ENCODE data around the gene AKR1E2. TPM values are rescaled to one million over a fixed set of nuclear protein-coding genes. Genes with fewer than 3 reads are reported as not detected.

AKR1E2 gene
- total and polyA plus RNA-seq, 7 donors: 0.65 to 5.1 (median 1.8) TPM

DNA sequence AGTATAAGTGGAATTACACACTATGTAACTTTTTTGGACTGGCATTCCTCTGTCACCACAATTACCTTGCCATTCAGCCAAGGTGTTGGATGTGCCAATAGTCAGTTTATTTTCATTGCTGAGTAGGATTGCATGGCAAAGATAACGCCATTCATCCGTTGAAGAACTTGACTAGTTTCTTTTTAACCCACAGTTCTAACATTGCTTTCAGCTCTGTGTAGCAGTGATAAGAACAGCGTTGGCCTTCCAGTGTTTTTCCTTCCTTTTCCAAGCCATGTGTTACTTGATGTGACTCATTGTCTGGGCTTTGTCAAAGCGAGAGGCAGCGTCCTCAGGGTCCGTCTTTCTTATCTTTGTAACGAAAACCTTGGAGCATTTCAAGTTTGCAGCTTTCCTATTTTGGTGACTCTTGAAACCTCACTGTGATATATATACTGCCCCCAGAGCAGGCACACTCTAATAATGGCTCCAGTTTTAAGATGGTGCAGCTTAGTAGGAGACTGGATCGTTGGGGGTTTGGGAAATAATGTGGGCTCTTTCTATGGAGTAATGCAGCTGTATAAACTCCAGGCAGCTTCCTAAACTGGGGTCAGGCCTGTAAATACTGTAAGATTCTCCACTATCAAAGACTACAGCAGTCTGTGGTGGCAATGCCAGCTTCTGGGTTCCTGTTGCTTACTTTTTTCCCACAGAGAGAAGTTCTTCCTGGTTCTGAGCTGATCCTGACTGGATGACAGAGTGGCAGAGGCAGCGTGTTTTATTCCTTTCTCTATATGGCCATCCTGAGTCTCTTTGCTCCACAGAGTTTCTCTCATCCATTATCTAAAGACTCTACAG is 41.7 kb downstream of the AKR1E2 start:
- no peak overlapping the region for H3K27ac ChIP-seq

DNA sequence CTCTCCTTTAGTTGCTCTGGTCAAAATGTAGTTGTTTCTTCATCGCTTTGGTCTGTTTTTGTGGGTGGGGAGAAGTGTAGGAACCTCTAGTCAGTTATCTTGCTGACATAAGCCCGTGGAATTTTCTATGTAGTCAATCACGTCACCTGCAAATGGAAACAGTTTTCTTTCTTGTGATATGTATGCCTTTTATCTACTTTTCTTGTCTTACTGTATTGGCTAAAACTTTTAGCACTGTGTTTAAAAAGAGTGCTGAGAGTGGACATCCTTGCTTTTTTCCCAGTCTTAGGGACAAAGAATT is 42.3 kb downstream of the AKR1E2 start:
- Histone ChIP-seq H3K4me3 (no peak overlapping the region), H3K27ac (no peak overlapping the region), H3K4me1 (no peaks in the 10 kb centered on the region), H3K36me3 (ENCODE audit: insufficient read depth in 1 of 2, low read depth in 1 of 2) (no peaks in the 10 kb centered on the region), H3K27me3 (ENCODE audit: insufficient read depth in 3 of 3, low read length in 2 of 3) (no peaks in the 10 kb centered on the region), H3K9me3 (no peaks in the 10 kb centered on the region)
- no peak for TF ChIP-seq CTCF (IDR thresholded peaks at IDR 0.05)
- no peak for DNase-seq
- WGBS, 3 donors: 91 to 95% (median 93%) methylated on average over 3 of the region's 3 CpGs
- intact Hi-C loops (cut with DNase I): no loop called here
- no peak for ATAC-seq

More for the DNA sequence above, 41.7 kb downstream of the AKR1E2 start:
- intact Hi-C loops (cut with DNase I): no loop called here
- no peaks in the 10 kb centered on the region for H3K27me3 ChIP-seq (ENCODE audit: insufficient read depth in 3 of 3, low read length in 2 of 3)
- no peak for TF ChIP-seq CTCF (IDR thresholded peaks at IDR 0.05)
- WGBS, 3 donors: 83 to 90% (median 88%) methylated on average over 9 of the region's 9 CpGs
- no peaks in the 10 kb centered on the region for H3K36me3 ChIP-seq (ENCODE audit: insufficient read depth in 1 of 2, low read depth in 1 of 2)
- H3K9me3 ChIP-seq: no peaks in the 10 kb centered on the region
- H3K4me1 ChIP-seq: no peaks in the 10 kb centered on the region
- no peak for DNase-seq
- no peak for ATAC-seq
- H3K4me3 ChIP-seq: no peak overlapping the region

- 80 to 93% (median 91%) methylated on average over 2 of the region's 2 CpGs for WGBS, 3 donors
- H3K4me3 ChIP-seq: no peak overlapping the region
- no peaks in the 10 kb centered on the region for H3K9me3 ChIP-seq
- H3K4me1 ChIP-seq: no peaks in the 10 kb centered on the region
- H3K36me3 ChIP-seq (ENCODE audit: insufficient read depth in 1 of 2, low read depth in 1 of 2): no peaks in the 10 kb centered on the region
- no peaks in the 10 kb centered on the region for H3K27me3 ChIP-seq (ENCODE audit: insufficient read depth in 3 of 3, low read length in 2 of 3)
- intact Hi-C loops (cut with DNase I): no loop called here
- H3K27ac ChIP-seq: no peak overlapping the region
- TF ChIP-seq CTCF (IDR thresholded peaks at IDR 0.05): no peak
- no peak for DNase-seq
- ATAC-seq: no peak
Observed at GRCh38 chr10:4882704-4883078, 56.7 kb downstream of the AKR1E2 start.

DNA sequence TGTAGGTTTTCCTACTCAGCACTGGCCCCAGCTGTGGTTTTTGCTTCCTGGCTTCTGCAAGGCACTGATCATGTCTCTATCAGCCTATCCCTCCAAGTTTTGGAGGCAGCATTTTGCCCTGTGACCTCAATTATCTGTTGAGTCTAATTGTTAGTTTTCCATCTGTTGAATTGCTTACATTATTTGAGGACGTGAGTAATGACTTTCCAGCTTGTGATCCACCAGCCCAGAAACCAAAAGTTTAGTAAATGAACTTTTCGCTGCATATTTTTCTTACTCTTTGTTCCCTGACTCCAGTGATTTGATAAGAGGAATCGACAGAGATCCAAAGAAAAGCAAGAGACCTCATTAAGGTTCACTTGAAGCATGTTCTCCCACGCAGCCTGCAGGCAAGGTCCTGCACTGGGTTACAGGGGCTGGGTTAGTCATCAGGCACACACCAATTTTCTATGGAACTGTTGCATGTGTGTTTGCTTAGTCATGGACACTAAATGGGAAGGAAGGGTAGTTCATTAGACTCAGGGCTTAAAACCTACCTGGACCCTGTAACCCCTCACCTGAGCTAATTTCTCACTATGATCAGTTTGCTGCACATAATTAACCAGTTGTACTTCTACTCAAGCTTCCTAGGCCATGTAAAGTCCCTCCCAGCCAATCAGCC is 57.2 kb downstream of the AKR1E2 start:
- DNase-seq: no peak
- no peaks in the 10 kb centered on the region for H3K4me1 ChIP-seq
- intact Hi-C loops (cut with DNase I): no loop called here
- ATAC-seq: no peak
- H3K36me3 ChIP-seq (ENCODE audit: insufficient read depth in 1 of 2, low read depth in 1 of 2): no peaks in the 10 kb centered on the region
- no peaks in the 10 kb centered on the region for H3K27me3 ChIP-seq (ENCODE audit: insufficient read depth in 3 of 3, low read length in 2 of 3)
- no peak for TF ChIP-seq CTCF (IDR thresholded peaks at IDR 0.05)
- 78 to 86% (median 84%) methylated on average over 4 of the region's 4 CpGs for WGBS, 3 donors
- no peak overlapping the region for H3K4me3 ChIP-seq
- no peaks in the 10 kb centered on the region for H3K9me3 ChIP-seq
- no peak overlapping the region for H3K27ac ChIP-seq

Measured in psoas muscle (tissue), 8 donors.